ENCODE data around the gene TNMD. TPM values are rescaled to one million over a fixed set of nuclear protein-coding genes. Genes with fewer than 3 reads are reported as not detected.
"Not testable (repeated sequence)": the region's sequence is repeated elsewhere in the genome, so short reads cannot be mapped to it uniquely, and the experiment has no call there.

TNMD gene
- total RNA-seq (2014; rRNA removed; shearing (Covaris generic)): not detected in 2 replicates

DNA sequence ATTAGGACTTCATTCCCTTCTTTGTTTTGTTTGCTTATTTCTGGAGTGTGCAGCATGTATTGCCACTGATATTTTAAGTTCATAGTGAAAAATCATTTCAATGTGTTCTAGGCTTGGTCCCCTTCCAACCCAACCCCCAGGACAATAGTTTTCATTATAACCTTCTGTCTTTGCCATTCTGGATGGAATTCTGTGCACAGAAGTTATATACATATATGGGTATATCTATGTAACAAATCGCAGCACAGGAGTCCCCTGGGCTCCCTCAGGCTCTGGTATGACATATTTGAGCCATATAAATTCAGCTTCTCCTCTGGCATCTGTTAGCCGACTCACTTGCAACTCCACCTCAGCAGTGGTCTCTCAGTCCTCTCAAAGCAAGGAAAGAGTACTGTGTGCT is at the start of gene TNMD:
TNMD (plus strand) TSS at position 326 of the 400 bp plus-strand sequence. CDS start 83 bp downstream, outside the sequence.
- no peak for DNase-seq (ENCODE audit: low spot score)

DNA sequence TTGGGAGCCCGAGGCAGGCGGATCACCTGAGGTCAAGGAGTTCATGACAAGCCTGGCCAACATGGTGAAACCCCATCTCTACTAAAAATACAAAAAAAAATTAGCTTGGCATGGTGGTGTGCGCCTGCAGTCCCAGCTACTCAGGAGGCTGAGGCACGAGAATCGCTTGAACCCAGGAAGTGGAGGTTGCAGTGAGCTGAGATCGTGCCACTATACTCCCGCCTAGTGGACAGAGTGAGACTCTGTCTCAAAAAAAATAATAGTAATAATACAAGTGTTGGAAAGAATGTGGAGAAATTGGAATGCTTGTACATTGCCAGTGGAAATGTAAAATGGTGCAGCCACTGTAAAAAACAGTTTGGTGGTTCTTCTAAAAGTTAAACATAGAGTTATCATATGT is 19.2 kb upstream of the TNMD start:
- DNase-seq (ENCODE audit: low spot score): not testable (repeated sequence)

GRCh38 chrX:100586747-100587146 is 2.0 kb downstream of the TNMD start:
- DNase-seq (ENCODE audit: low spot score): no peak

DNA sequence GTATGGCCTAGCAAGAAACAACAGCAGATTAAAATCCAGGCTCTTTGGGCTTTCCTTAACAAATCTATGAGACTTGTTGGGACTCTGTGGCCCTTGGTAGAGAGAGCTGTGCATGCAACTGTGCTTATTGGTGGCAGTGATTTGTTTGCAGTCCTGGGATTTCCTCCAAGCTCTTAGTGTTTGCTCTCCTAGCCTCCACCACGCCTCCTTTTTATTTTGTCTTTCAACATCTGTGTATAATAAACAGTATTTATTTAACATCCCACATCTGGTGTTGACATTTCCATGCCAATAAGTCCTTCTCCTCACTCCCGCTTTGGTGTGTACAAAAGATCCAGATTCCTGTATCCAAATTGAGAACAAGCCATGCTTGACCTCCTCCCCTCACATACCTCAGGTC is 3.1 kb downstream of the TNMD start:
- DNase-seq (ENCODE audit: low spot score): no peak

GRCh38 chrX:100591256-100592051 is 6.7 kb downstream of the TNMD start:
- DNase-seq (ENCODE audit: low spot score): no peak

DNA sequence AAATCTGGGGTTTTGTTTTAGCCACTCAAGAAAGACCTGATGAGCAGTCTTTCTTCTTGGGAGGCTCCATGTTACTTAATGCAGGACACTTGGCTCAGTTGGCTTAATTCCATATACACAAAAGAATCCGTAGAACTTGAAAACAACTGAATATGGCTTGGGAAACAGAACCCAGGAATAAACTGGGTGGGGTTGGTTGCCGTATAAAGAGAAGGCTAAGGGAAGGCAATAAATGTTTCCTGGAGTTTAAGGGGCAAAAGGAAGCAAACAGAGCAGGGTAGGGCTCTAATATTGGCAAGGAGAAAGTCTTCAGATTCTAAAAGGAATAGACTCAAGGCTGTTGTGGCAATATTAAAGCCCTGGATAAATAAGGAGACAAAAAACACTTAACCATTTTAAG is 8.4 kb downstream of the TNMD start:
- no peak for DNase-seq (ENCODE audit: low spot score)

- no peak for DNase-seq (ENCODE audit: low spot score)
Observed at GRCh38 chrX:100593581-100593980, 8.8 kb downstream of the TNMD start.

DNA sequence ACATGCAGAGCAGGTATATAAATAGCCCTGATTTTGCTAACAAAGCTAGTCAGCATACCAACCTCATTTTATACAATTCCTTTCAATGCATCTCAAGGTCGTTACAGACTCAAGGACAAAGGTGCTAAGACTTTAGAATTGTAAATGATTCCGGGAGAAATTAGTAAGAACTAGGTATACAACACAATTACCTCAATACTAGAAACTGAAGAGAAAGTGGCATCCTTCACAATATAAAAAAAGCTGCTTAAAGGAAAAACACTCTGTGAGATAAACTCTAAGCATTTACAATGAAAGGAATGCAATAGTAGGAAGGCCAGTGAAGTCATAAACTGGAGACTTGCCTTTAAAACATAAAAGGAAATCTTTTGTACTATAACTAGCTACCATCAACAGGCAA is 11.9 kb downstream of the TNMD start:
- no peak for DNase-seq (ENCODE audit: low spot score)

DNA sequence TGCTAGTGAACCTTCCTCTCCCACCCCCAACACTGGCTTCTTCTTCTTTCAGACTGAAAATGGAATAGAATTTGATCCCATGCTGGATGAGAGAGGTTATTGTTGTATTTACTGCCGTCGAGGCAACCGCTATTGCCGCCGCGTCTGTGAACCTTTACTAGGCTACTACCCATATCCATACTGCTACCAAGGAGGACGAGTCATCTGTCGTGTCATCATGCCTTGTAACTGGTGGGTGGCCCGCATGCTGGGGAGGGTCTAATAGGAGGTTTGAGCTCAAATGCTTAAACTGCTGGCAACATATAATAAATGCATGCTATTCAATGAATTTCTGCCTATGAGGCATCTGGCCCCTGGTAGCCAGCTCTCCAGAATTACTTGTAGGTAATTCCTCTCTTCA is 14.7 kb downstream of the TNMD start:
- DNase-seq (ENCODE audit: low spot score): no peak

DNA sequence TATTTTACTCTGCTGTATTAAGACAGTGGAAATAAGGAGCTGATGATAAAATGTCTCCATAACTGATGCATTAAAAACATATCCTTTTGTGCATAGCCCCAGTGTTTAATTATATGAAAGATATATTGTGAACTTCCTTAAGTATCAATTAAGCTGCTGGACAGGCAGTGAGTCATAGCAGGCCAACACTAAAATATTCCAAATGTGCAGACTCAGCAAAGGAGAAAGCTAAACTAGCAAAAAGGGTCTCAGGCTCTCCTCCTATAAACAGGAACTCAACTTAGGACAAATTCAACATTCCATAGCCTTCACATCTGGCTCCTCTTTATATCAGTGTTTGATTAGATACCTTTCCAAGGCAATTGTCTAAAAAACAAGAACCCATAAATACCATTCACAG is 15.6 kb downstream of the TNMD start:
- no peak for DNase-seq (ENCODE audit: low spot score)

- DNase-seq (ENCODE audit: low spot score): no peak
Observed at GRCh38 chrX:100600758-100601157, 16.0 kb downstream of the TNMD start.

DNA sequence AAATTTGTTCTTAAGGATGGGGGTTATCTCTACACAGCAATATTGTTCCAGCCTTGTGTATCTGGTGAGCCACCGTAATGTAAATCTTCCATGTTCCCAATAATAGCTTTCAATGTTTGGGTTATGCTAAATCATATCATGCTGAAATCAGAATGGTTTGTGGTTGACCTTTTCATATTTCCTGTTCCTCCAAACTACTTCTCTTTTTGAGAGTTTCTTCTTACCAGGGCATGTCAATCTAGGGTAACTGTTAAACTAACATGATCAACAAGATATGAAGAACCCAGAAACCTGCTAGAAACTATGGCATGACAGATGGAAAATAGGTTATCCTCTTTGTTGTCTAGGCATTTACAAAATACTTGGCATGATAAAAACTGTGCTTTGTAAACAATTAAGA is 22.0 kb downstream of the TNMD start:
- DNase-seq (ENCODE audit: low spot score): no peak

DNA sequence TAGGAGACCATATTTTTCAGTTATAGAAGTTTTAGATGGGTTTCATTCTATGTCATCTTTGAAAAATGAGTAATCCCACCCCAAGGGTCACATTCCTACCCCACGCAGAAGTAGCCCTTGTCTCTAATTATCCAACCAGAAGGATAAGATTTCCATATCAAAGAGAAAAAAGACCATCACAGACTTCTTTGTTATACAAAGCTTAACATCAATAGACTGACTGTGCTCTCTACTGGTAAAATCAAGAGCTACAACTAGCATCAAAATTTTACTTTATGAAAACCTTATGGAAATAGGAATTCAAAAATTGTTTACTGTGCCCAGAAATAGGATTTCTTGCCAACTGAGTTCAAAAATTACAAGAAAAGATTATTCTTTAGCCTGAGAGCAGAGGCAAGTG is 24.9 kb downstream of the TNMD start:
- no peak for DNase-seq (ENCODE audit: low spot score)

- DNase-seq (ENCODE audit: low spot score): no peak
Observed at GRCh38 chrX:100611951-100612350, 27.2 kb downstream of the TNMD start.

DNA sequence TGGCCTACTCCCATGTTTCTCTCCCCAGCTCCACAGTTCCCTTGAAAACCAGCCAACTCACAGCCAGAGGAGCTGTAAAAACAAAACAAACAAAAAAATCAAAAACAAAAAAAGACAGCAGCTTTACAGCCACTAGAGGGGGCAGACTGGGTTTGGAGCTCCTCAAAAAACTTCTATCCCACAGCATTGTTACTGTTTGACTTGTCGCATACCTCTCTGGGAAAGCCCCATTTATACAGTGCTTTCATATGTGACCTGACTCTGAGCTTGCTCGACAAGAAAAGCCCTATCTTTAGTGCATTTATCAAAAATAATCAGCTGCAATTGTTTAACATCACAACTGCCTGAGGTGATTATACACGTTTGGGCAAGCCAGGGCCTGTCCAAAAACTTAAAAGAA is 30.3 kb downstream of the TNMD start:
- peak; percentile 21 for DNase-seq (ENCODE audit: low spot score)

GRCh38 chrX:100623001-100623400 is 38.3 kb downstream of the TNMD start:
- no peak for DNase-seq (ENCODE audit: low spot score)

DNA sequence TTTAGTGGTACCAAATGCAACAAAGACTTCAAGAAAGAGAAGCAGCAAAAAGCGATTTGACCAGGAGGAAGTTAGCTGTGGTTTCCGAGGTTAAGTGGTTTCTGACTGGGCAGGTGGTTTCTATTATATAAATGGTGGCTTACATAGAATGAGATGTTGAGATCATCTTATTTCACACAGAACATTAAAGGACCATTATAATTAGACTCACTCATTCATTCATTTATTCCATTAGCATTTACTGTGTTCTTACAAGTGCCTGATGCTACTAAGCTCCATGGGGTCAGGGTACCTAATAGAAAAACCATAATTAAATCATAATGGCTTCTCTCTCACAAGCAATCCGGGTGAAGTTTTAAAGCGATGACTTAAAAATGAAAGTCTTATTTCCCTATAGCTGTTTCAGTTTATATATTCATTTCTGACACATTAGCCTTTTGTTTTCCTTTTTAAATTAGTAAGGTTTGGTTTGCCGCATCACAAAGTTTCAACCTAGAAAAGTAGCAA is 41.3 kb downstream of the TNMD start:
- peak; percentile 1 for DNase-seq (ENCODE audit: low spot score)

- no peak for DNase-seq (ENCODE audit: low spot score)
Observed at GRCh38 chrX:100635040-100635439, 50.3 kb downstream of the TNMD start.

DNA sequence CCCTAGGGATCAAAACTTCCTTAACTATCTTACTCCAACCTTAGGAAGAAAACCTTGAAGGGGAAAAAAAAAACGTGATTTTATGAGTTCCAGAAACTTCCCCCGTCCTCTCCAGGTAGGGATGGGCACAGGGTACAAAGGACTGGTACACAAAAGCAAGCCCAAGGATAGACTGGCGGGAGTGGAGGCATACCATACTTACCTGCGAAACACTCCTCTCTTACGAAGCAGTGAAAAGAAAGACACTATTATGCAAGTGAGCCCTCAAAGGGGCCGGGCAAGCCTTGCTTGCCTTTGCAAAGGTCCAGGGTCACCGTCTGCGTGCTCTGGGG is 51.2 kb downstream of the TNMD start:
- DNase-seq (ENCODE audit: low spot score): no peak

- no peak for DNase-seq (ENCODE audit: low spot score)
Observed at GRCh38 chrX:100636321-100636991, 51.7 kb downstream of the TNMD start, which contains the start of gene TSPAN6. TSPAN6 (minus strand) TSS chrX:100636806; CDS start chrX:100636694, 112 bp downstream.

GRCh38 chrX:100642290-100642689 is 57.6 kb downstream of the TNMD start:
- DNase-seq (ENCODE audit: low spot score): no peak

GRCh38 chrX:100643212-100643611 is 58.5 kb downstream of the TNMD start:
- DNase-seq (ENCODE audit: low spot score): no peak
